DND-41 (cell line): Measurements from ENCODE around the gene SNTG2.

Experiments
- ATAC-seq: fragments of 200-7000 bp; cut with Tn5 transposase; 3 replicates; pipeline ENCODE4 v1.9.1; 2021; ENCODE audit warnings: low read depth; ENCODE audit not compliant: insufficient read depth
- DNase-seq: peaks from one replicate; pipeline ENCODE4 v3.0.0-alpha.2; 2020
- H2AFZ ChIP-seq: 2 replicates; pipeline ENCODE4 v1.6.0; 2012; ENCODE audit warnings: low read depth, low read length
- H3K27ac ChIP-seq: 2 replicates; pipeline ENCODE4 v1.5.1; 2012; ENCODE audit warnings: low read length, inconsistent platforms
- H3K27me3 ChIP-seq: fragments of 200-600 bp; sonication (generic); 2 replicates; pipeline ENCODE4 v1.6.0; 2012; ENCODE audit warnings: low read length, mild to moderate bottlenecking, inconsistent platforms; ENCODE audit not compliant: insufficient read depth, poor library complexity
- H3K36me3 ChIP-seq: 2 replicates; pipeline ENCODE4 v1.5.1; 2012; ENCODE audit warnings: low read length, inconsistent platforms; ENCODE audit not compliant: insufficient read depth
- H3K4me1 ChIP-seq: 2 replicates; pipeline ENCODE4 v1.5.1; 2012; ENCODE audit warnings: mild to moderate bottlenecking, low read length; ENCODE audit not compliant: insufficient read depth
- H3K4me2 ChIP-seq: 2 replicates; pipeline ENCODE4 v1.6.0; 2012; ENCODE audit warnings: mild to moderate bottlenecking, moderate library complexity, low read length, inconsistent platforms; ENCODE audit not compliant: insufficient read depth
- H3K4me3 ChIP-seq, 2 experiments: fragments of 200-600 bp in 1 of 2; shearing (Covaris generic) in 1 of 2; 2 replicates each; pipeline ENCODE4 v1.5.1; 2012 to 2016; ENCODE audit warnings: inconsistent platforms in 2 of 2, low read length in 2 of 2, mild to moderate bottlenecking in 2 of 2, low read depth in 1 of 2, moderate library complexity in 1 of 2
- H3K79me2 ChIP-seq: 2 replicates; pipeline ENCODE4 v1.6.0; 2012; ENCODE audit warnings: low read length, inconsistent platforms; ENCODE audit not compliant: insufficient read depth
- H3K9ac ChIP-seq: 2 replicates; pipeline ENCODE4 v1.6.0; 2012; ENCODE audit warnings: low read depth, mild to moderate bottlenecking, inconsistent platforms, low read length, moderate library complexity
- H3K9me3 ChIP-seq: 2 replicates; pipeline ENCODE4 v1.5.1; 2012; ENCODE audit warnings: low read length, moderate library complexity, mild to moderate bottlenecking, inconsistent platforms; ENCODE audit not compliant: insufficient read depth, severe bottlenecking
- H4K20me1 ChIP-seq: 2 replicates; pipeline ENCODE4 v1.6.0; 2012; ENCODE audit warnings: low read length; ENCODE audit not compliant: insufficient read depth
- CTCF ChIP-seq: IDR thresholded peaks from 2 replicates; pipeline ENCODE4 v1.5.1; 2012; ENCODE audit warnings: borderline replicate concordance, low read length, moderate library complexity, mild to moderate bottlenecking; ENCODE audit not compliant: poor library complexity, severe bottlenecking; ENCODE audit errors: extremely low read depth
- EZH2 ChIP-seq: IDR thresholded peaks from 3 replicates; pipeline ENCODE4 v1.6.1; 2012; ENCODE audit warnings: borderline replicate concordance, low read depth, mild to moderate bottlenecking, moderate library complexity, low read length, inconsistent platforms; ENCODE audit not compliant: severe bottlenecking

Gene SNTG2

GRCh38 chr2:1360144-1360543, 409.5 kb downstream of the SNTG2 start:
- peaks cover 3% of the 10 kb centered on the region for H3K9me3 ChIP-seq
- no peak overlapping the region for H2AFZ ChIP-seq
- H3K9ac ChIP-seq, result no peak overlapping the region
- no peaks in the 10 kb centered on the region for H3K27me3 ChIP-seq
- H4K20me1 ChIP-seq, result no peaks in the 10 kb centered on the region
- H3K4me2 ChIP-seq, result no peak overlapping the region
- ATAC-seq (no peak), DNase-seq (no peak)
- H3K36me3 ChIP-seq, result no peaks in the 10 kb centered on the region
- no peaks in the 10 kb centered on the region for H3K4me1 ChIP-seq
- no peaks in the 10 kb centered on the region for H3K79me2 ChIP-seq
- no peak overlapping the region for H3K27ac ChIP-seq
- H3K4me3 ChIP-seq, result no peak overlapping the region
- no peak for TF ChIP-seq EZH2
- no peak for TF ChIP-seq CTCF

- H3K36me3 ChIP-seq, result no peaks in the 10 kb centered on the region
- no peaks in the 10 kb centered on the region for H3K4me1 ChIP-seq
- no peak overlapping the region for H3K4me2 ChIP-seq
- no peak overlapping the region for H3K4me3 ChIP-seq
- no peak overlapping the region for H3K9ac ChIP-seq
- H3K27ac ChIP-seq, result no peak overlapping the region
- H3K27me3 ChIP-seq, result no peaks in the 10 kb centered on the region
- H3K79me2 ChIP-seq, result no peaks in the 10 kb centered on the region
- no peak overlapping the region for H2AFZ ChIP-seq
- no peak for DNase-seq
- no peak for ATAC-seq
- peaks cover 3% of the 10 kb centered on the region for H3K9me3 ChIP-seq
- no peak for TF ChIP-seq EZH2
- TF ChIP-seq CTCF, result no peak
- H4K20me1 ChIP-seq, result no peaks in the 10 kb centered on the region
Measured at GRCh38 chr2:1360557-1361250, 410.1 kb downstream of the SNTG2 start.

GRCh38 chr2:1363367-1363766, 412.7 kb downstream of the SNTG2 start:
- no peak overlapping the region for H3K9ac ChIP-seq
- H4K20me1 ChIP-seq, result no peaks in the 10 kb centered on the region
- H3K9me3 ChIP-seq, result peaks cover 3% of the 10 kb centered on the region
- H3K4me2 ChIP-seq, result no peak overlapping the region
- no peaks in the 10 kb centered on the region for H3K36me3 ChIP-seq
- no peak overlapping the region for H3K4me3 ChIP-seq
- H2AFZ ChIP-seq, result no peak overlapping the region
- TF ChIP-seq EZH2 (no peak), CTCF (no peak)
- ATAC-seq, result no peak
- DNase-seq, result no peak
- no peaks in the 10 kb centered on the region for H3K27me3 ChIP-seq
- H3K79me2 ChIP-seq, result no peaks in the 10 kb centered on the region
- H3K27ac ChIP-seq, result no peak overlapping the region
- no peaks in the 10 kb centered on the region for H3K4me1 ChIP-seq
